Esophagus squamous epithelium (tissue), 4 donors: ENCODE measurements around the gene FAM20C.

ENCODE experiments used
- CTCF ChIP-seq, 6 experiments: fragments of 450-650 bp in 4 of 6; fragments of 200-600 bp in 2 of 6; sonication (generic) in 2 of 6; IDR thresholded peaks; one replicate each; pipeline ENCODE4 v1.5.1; 2016 to 2019; ENCODE audit warnings: antibody characterized with exemption in 6 of 6, mild to moderate bottlenecking in 4 of 6, moderate library complexity in 4 of 6
- POLR2A ChIP-seq, 4 donors: fragments of 450-650 bp; IDR thresholded peaks; one replicate each; pipeline ENCODE4 v1.6.1; 2017; ENCODE audit warnings: antibody characterized with exemption in 4 of 4, mild to moderate bottlenecking in 4 of 4, moderate library complexity in 3 of 4

- TF ChIP-seq CTCF (IDR thresholded peaks at IDR 0.05) (no peak), POLR2A (IDR thresholded peaks at IDR 0.05) (no peak)
Observed at GRCh38 chr7:255038-255435, 62.7 kb downstream of the FAM20C start.
